GM21619 (cell line): ENCODE measurements around the gene ADAMTS9.

Experiments
- ATAC-seq: cut with Tn5 transposase; IDR thresholded peaks from one replicate; pipeline ENCODE4 v1.9.1; 2021; ENCODE audit not compliant: unreplicated experiment

The ADAMTS9 gene, protein sequence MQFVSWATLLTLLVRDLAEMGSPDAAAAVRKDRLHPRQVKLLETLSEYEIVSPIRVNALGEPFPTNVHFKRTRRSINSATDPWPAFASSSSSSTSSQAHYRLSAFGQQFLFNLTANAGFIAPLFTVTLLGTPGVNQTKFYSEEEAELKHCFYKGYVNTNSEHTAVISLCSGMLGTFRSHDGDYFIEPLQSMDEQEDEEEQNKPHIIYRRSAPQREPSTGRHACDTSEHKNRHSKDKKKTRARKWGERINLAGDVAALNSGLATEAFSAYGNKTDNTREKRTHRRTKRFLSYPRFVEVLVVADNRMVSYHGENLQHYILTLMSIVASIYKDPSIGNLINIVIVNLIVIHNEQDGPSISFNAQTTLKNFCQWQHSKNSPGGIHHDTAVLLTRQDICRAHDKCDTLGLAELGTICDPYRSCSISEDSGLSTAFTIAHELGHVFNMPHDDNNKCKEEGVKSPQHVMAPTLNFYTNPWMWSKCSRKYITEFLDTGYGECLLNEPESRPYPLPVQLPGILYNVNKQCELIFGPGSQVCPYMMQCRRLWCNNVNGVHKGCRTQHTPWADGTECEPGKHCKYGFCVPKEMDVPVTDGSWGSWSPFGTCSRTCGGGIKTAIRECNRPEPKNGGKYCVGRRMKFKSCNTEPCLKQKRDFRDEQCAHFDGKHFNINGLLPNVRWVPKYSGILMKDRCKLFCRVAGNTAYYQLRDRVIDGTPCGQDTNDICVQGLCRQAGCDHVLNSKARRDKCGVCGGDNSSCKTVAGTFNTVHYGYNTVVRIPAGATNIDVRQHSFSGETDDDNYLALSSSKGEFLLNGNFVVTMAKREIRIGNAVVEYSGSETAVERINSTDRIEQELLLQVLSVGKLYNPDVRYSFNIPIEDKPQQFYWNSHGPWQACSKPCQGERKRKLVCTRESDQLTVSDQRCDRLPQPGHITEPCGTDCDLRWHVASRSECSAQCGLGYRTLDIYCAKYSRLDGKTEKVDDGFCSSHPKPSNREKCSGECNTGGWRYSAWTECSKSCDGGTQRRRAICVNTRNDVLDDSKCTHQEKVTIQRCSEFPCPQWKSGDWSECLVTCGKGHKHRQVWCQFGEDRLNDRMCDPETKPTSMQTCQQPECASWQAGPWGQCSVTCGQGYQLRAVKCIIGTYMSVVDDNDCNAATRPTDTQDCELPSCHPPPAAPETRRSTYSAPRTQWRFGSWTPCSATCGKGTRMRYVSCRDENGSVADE (N-terminal part only)

DNA sequence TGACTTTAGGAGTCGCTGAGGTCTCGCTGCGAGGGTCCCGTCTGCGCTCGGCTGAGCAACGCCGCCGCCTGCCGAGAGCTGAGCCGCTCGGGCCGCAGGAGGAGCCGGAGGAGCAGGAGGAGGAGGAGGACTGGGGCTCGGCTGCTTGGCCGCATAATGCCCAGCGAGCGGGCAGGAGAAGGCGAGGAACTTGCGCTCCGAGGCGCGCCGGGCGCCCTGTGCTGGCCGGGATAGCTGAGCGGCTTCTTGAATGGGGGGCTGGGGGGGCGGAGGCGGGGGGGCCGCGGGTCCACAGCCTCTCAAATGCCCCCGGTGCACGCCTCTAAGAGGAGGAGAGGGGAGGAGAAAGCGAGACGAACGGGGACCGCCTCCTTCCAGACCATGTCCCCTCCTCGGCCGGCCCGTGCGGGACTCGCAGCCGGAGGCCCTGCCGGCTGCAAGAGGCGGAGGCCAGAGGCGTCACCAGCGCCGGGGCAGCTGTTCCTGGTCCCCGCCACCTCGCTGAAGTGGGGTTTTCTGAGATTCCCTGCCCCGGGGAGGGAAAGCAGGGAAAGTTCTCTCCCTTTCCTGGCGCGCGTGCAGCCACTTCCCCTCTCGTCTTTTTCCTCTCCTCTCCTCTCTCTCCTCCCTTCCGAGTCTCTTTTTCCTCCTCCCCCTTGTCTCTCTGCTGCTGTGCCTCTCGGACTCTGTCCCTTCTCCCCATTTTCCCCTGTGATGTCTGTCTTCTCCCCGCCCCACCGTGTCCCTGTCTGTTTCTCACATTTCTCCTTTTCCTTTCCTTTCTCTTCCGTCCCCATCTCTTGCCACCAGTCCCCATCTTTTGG, at the start of gene ADAMTS9:
Gene ADAMTS9 (minus strand): TSS at position 220 of the 824 bp plus-strand sequence. CDS start 343 bp downstream, outside the sequence.
- ATAC-seq, result no peak

GRCh38 chr3:64732576-64732975, 44.8 kb upstream of the ADAMTS9 start:
- ATAC-seq, result no peak

GRCh38 chr3:64730681-64731080, 42.9 kb upstream of the ADAMTS9 start:
- ATAC-seq, result no peak

DNA sequence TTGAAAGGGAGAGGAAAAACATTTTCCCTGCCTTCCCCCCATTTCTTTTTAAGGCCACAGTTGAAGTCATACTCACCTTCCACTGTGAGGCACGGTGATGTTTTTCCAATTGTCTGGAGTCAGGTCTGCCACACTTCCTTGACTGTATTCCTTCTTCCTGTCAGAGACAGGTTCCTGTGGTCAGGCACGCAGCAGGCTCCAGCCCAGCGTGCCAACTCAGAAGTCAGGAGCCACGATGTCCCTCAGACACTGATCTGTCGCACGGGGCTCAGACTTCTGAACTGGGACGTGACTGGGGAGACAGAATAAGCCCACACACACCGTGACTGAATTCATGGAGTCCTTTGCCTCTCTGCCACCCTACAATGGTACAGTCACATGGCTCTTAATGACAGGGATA, 41.2 kb upstream of the ADAMTS9 start:
- no peak for ATAC-seq

DNA sequence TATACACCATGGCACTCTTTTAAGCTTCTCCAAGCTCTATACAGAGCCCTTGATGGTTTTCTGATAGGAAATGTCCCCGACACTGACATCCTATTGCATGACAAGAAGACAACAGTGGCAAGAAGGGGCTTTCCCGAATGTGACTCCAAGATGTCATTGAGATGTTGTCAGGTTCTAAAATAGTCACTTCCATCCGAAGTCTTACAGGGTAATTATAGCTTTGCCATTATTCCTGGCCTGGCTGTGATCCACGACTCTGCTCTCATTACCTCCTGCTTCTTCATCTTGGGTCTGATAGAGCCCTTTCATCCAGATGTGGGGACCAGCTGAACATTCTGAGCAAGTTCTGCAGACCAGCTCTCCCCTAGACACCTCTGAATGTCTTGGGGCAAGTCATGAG, 40.6 kb upstream of the ADAMTS9 start:
- no peak for ATAC-seq

GRCh38 chr3:64726414-64727090, 38.8 kb upstream of the ADAMTS9 start:
- no peak for ATAC-seq

- ATAC-seq, result no peak
Measured at GRCh38 chr3:64718976-64719375, 31.2 kb upstream of the ADAMTS9 start.

DNA sequence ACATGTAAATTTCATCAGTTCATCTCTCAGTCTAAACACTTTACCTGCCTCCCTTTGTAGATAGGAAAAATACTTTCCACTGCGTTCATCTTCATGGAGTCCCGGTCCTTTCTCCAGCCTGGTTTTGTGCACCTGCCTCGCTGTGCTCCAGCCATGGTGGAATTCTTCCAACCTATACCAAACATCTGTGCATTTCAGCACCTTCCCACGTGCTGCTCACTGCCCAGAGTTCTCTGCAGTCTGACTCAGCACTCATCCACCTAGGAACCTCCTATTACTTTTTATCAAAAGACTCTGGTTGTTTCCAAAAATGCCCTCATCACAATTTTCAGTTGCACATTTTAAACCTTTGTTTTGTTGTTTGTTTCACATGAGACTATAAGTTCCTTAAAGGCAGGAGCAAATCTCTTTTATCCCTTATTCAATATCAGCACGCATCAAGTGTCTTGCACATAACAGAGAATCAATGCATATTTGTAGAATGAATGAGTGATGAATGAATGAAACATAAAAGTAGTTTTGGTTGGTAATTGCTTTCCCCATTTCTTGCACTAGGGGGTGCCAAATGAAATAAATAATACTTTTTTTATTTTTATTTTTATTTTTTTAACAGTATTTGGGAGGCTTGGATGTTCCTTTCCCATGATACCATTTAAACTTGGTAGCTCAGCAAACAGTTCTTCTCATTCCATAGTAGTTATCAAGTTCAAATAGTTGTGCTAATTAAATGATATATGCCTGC, 30.2 kb upstream of the ADAMTS9 start:
- ATAC-seq, result no peak

DNA sequence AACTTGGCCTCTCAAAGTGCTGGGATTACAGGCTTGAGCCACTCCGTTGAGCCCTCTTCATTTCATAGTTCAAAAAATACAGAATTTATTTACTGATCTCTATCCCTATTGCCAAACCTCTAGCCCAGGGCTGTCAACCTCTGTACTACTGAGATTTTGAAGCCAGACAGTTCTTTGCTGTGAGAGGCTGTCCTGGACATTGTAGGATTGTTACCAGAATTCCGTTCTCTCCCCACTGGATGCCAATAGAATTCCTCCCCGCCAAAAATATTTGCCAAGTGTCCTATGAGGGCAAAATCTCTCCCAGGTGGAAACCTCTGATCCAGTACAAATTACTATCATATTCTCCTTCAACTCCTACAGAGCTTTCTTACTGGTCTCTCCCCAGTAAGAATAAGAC, 29.6 kb upstream of the ADAMTS9 start:
- ATAC-seq, result no peak

- no peak for ATAC-seq
Measured at GRCh38 chr3:64716110-64716710, 28.4 kb upstream of the ADAMTS9 start.

- ATAC-seq, result no peak
Measured at GRCh38 chr3:64715211-64715982, 27.6 kb upstream of the ADAMTS9 start.

DNA sequence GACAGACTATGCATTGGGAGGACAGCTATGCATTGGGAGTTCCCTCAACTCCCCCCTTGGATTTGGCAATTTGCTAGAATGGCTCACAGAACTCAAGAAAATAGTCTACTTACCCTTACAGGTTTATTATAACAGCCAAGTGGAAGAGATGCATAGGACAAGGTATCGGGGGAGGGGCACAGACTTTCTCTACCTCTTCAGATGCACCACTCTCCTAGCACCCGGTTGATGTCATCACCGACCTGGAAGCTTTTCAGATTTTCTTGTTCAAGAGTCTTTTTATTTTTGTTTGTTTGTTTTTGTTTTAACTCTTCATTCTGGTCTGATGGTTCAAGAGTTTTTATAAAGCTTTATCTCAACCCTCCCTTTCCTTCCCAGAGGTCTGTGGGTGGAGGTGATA, 20.7 kb upstream of the ADAMTS9 start:
- no peak for ATAC-seq

GRCh38 chr3:64705946-64706345, 18.1 kb upstream of the ADAMTS9 start:
- ATAC-seq, result no peak

GRCh38 chr3:64696896-64697295, 9.1 kb upstream of the ADAMTS9 start:
- ATAC-seq, result no peak

DNA sequence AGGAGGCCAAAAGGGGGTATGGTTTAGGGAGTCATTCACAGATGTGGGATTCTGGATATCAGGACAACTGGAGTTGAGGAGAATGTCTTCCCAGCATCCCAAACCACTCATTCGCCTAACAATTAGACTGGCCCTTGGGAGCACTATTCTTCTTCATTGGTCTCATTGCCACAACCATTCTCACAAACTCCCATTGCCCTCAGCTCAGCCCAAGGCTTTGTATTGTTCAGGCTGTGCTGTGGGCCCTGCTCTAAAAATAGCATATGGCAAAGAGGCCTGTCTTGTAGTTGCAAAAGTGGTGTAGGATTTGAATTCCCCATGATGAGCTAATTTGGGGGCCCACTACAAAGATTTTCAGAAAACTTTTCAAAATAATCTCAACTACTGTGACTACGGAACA, 6.3 kb upstream of the ADAMTS9 start:
- no peak for ATAC-seq

GRCh38 chr3:64693031-64693430, 5.2 kb upstream of the ADAMTS9 start:
- ATAC-seq, result no peak

- no peak for ATAC-seq
Measured at GRCh38 chr3:64691051-64691450, 3.3 kb upstream of the ADAMTS9 start.
